Myocyte (in vitro differentiated cells): Measurements from ENCODE around the gene SPDYE5. TPM values are rescaled to one million over a fixed set of nuclear protein-coding genes. Genes with fewer than 3 reads are reported as not detected.
"Not testable (repeated sequence)": the region's sequence is repeated elsewhere in the genome, so short reads cannot be mapped to it uniquely, and the experiment has no call there.

ENCODE experiments used
- DNase-seq: peaks from one replicate; pipeline ENCODE4 v3.0.0-alpha.2; 2012; ENCODE audit warnings: low read depth
- polyA plus RNA-seq: library from polyadenylated mRNA; unstranded; fragments of >200 nt; gene quantifications from one replicate; pipeline ENCODE4 v1.2.1, GENCODE V29; 2012; ENCODE audit warnings: missing spikeins
- total RNA-seq: library from RNA; depleted of rRNA; stranded (reverse); fragments of >200 nt; gene quantifications from 2 replicates; pipeline ENCODE4 v1.2.3, GENCODE V29; 2014

SPDYE5 gene
- total RNA-seq: not detected in 2 replicates
- 2.1 TPM for polyA plus RNA-seq

- not testable (repeated sequence) for DNase-seq
These were observed at the start of gene SPDYE5 for GRCh38 chr7:75492020-75492419. Gene SPDYE5 (plus strand): TSS chr7:75492320. CDS start chr7:75494048, 1,728 bp downstream.

GRCh38 chr7:75442465-75443111, 49.5 kb upstream of the SPDYE5 start:
- DNase-seq: peak; percentile 68

GRCh38 chr7:75449946-75450345, 42.2 kb upstream of the SPDYE5 start:
- not testable (repeated sequence) for DNase-seq

- not testable (repeated sequence) for DNase-seq
These were observed 39.6 kb upstream of the SPDYE5 start for GRCh38 chr7:75452494-75452955.

- not testable (repeated sequence) for DNase-seq
These were observed 35.7 kb upstream of the SPDYE5 start for GRCh38 chr7:75456403-75456802.

- not testable (repeated sequence) for DNase-seq
These were observed 34.1 kb upstream of the SPDYE5 start for GRCh38 chr7:75458034-75458433.

- peak; percentile 22 for DNase-seq
These were observed 31.6 kb upstream of the SPDYE5 start for GRCh38 chr7:75460541-75460940.

- not testable (repeated sequence) for DNase-seq
These were observed 22.0 kb upstream of the SPDYE5 start for GRCh38 chr7:75470166-75470565.

- DNase-seq: not testable (repeated sequence)
These were observed 14.7 kb upstream of the SPDYE5 start for GRCh38 chr7:75477457-75477856.

- DNase-seq: not testable (repeated sequence)
These were observed 11.8 kb upstream of the SPDYE5 start for GRCh38 chr7:75480313-75480712.

GRCh38 chr7:75485355-75485978, 6.7 kb upstream of the SPDYE5 start:
- DNase-seq: peak; percentile 28

- peak; percentile 97 for DNase-seq
These were observed 6.0 kb upstream of the SPDYE5 start, which contains the start of gene POM121C for GRCh38 chr7:75485979-75486643. Gene POM121C (minus strand): TSS chr7:75486299. CDS start chr7:75441496, 44,803 bp downstream.

- DNase-seq: not testable (repeated sequence)
These were observed 16.9 kb downstream of the SPDYE5 start for GRCh38 chr7:75509033-75509432.

GRCh38 chr7:75518842-75519241, 26.7 kb downstream of the SPDYE5 start:
- DNase-seq: peak; percentile 22

GRCh38 chr7:75521727-75522126, 29.6 kb downstream of the SPDYE5 start:
- not testable (repeated sequence) for DNase-seq

- DNase-seq: peak; percentile 8
These were observed 35.2 kb downstream of the SPDYE5 start for GRCh38 chr7:75527224-75527722.

GRCh38 chr7:75531359-75531821, 39.3 kb downstream of the SPDYE5 start:
- DNase-seq: peak; percentile 83

GRCh38 chr7:75532639-75533038, 40.5 kb downstream of the SPDYE5 start:
- no peak for DNase-seq

GRCh38 chr7:75533926-75534325, 41.8 kb downstream of the SPDYE5 start:
- no peak for DNase-seq

- DNase-seq: peak; percentile 67
These were observed 42.7 kb downstream of the SPDYE5 start for GRCh38 chr7:75534727-75535307.

- DNase-seq: no peak
These were observed 44.4 kb downstream of the SPDYE5 start for GRCh38 chr7:75536491-75536890.
